BLaER1 (cell line): Measurements from ENCODE around the gene PTPN20.
"Not testable (repeated sequence)": the region's sequence is repeated elsewhere in the genome, so short reads cannot be mapped to it uniquely, and the experiment has no call there.

Experiments used
- H3K27ac ChIP-seq: shearing (Covaris generic); formaldehyde crosslinking; 2 replicates; pipeline ENCODE4 v1.8.1; 2022
- H3K27me3 ChIP-seq: shearing (Covaris generic); formaldehyde crosslinking; 2 replicates; pipeline ENCODE4 v1.8.1; 2022
- H3K36me3 ChIP-seq: shearing (Covaris generic); formaldehyde crosslinking; 2 replicates; pipeline ENCODE4 v1.8.1; 2022
- H3K4me1 ChIP-seq: shearing (Covaris generic); formaldehyde crosslinking; 2 replicates; pipeline ENCODE4 v1.8.1; 2022
- H3K4me2 ChIP-seq: shearing (Covaris generic); formaldehyde crosslinking; 2 replicates; pipeline ENCODE4 v1.8.1; 2022
- H3K4me3 ChIP-seq: shearing (Covaris generic); formaldehyde crosslinking; 2 replicates; pipeline ENCODE4 v1.8.1; 2022
- H3K9ac ChIP-seq: shearing (Covaris generic); formaldehyde crosslinking; 2 replicates; pipeline ENCODE4 v1.8.1; 2022
- H3K9me3 ChIP-seq: shearing (Covaris generic); formaldehyde crosslinking; 2 replicates; pipeline ENCODE4 v1.8.1; 2022
- H4K20me1 ChIP-seq: shearing (Covaris generic); formaldehyde crosslinking; 2 replicates; pipeline ENCODE4 v1.8.1; 2022

The PTPN20 gene

GRCh38 chr10:46925156-46925555, 13.9 kb downstream of the PTPN20 start:
- H3K9me3 ChIP-seq, H3K36me3 ChIP-seq, H3K27me3 ChIP-seq, H3K4me3 ChIP-seq, H3K27ac ChIP-seq, H3K4me2 ChIP-seq, H4K20me1 ChIP-seq, H3K4me1 ChIP-seq, H3K9ac ChIP-seq: not testable (repeated sequence)

GRCh38 chr10:46925853-46926252, 14.6 kb downstream of the PTPN20 start:
- H4K20me1 ChIP-seq, H3K9ac ChIP-seq, H3K4me3 ChIP-seq, H3K27ac ChIP-seq, H3K4me2 ChIP-seq, H3K4me1 ChIP-seq, H3K27me3 ChIP-seq, H3K9me3 ChIP-seq, H3K36me3 ChIP-seq: not testable (repeated sequence)

DNA sequence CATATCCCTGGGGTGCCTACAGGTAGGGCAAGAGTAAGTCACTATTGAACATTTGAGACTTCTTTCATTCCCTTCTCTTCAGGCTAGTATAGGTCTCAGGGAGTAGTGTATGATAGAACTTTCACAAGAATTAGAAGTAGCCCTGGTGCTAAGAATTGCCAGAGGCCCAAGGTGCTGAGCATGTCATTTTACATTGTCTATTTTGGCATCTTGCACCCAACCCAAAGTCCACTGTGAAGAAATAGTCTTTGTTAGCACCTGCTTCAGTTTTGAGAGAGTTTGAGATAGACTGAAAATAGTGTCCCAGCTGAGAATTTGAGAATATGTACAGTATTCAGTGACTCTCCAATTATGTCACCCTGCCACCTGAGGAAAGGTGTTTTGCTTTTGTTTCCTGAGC, 17.6 kb downstream of the PTPN20 start:
- not testable (repeated sequence) for H3K9me3 ChIP-seq, H3K36me3 ChIP-seq, H3K4me2 ChIP-seq, H3K9ac ChIP-seq, H3K4me3 ChIP-seq, H4K20me1 ChIP-seq, H3K27me3 ChIP-seq, H3K27ac ChIP-seq, H3K4me1 ChIP-seq

- not testable (repeated sequence) for H3K9ac ChIP-seq, H3K27ac ChIP-seq, H3K27me3 ChIP-seq, H3K36me3 ChIP-seq, H4K20me1 ChIP-seq, H3K9me3 ChIP-seq, H3K4me3 ChIP-seq, H3K4me1 ChIP-seq, H3K4me2 ChIP-seq
These were observed 21.2 kb downstream of the PTPN20 start for GRCh38 chr10:46932383-46932782.

DNA sequence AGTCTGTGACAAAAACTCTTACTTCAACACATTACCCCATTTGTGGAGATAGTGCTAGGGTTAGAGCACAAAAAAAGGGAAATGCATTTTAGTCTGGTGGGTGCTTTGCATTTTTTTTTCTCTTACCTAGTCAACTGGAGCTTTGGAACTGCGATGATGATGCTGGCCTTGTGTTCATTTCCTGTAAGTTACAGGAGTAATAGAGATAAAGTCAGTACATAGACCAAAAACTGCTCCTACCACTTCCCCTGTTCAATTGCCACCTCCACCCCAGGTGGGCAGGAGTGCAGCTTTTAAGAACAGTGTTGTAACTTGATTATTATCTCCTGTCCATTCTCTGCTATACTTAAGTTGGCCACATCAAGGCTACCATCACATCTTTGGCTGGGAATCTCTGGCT, 29.9 kb downstream of the PTPN20 start:
- H3K27ac ChIP-seq, H3K9ac ChIP-seq, H3K4me2 ChIP-seq, H3K4me3 ChIP-seq, H3K9me3 ChIP-seq, H3K27me3 ChIP-seq, H4K20me1 ChIP-seq, H3K4me1 ChIP-seq, H3K36me3 ChIP-seq: not testable (repeated sequence)

- H3K4me1 ChIP-seq, H3K9me3 ChIP-seq, H3K27ac ChIP-seq, H3K9ac ChIP-seq, H4K20me1 ChIP-seq, H3K4me3 ChIP-seq, H3K27me3 ChIP-seq, H3K4me2 ChIP-seq, H3K36me3 ChIP-seq: not testable (repeated sequence)
These were observed 37.7 kb downstream of the PTPN20 start for GRCh38 chr10:46948687-46949518.

- H3K4me1 ChIP-seq, H3K27me3 ChIP-seq, H3K9ac ChIP-seq, H4K20me1 ChIP-seq, H3K4me3 ChIP-seq, H3K9me3 ChIP-seq, H3K4me2 ChIP-seq, H3K27ac ChIP-seq, H3K36me3 ChIP-seq: not testable (repeated sequence)
These were observed 41.3 kb downstream of the PTPN20 start for GRCh38 chr10:46952540-46952939.

DNA sequence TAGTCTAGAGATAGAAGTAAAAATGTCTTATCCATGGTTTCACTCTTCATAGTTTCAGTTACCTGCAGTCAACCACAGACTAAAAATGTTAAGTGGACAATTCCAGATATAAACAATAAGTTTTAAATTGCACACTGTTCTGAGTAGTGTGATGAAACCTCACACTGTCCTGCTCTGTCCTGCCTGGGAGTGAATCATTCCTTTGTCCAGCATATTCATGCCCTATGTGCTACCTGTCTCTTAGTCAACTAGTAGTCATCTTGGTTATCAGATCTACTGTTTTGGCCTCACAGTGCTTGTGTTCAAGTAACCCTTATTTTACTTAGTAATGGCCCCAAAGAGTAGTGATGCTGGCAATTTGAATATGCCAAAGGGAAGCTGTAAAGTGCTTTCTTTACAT, 49.5 kb downstream of the PTPN20 start:
- H3K4me1 ChIP-seq, H3K4me2 ChIP-seq, H4K20me1 ChIP-seq, H3K4me3 ChIP-seq, H3K9ac ChIP-seq, H3K27me3 ChIP-seq, H3K36me3 ChIP-seq, H3K9me3 ChIP-seq, H3K27ac ChIP-seq: not testable (repeated sequence)

- H3K4me3 ChIP-seq, H3K27me3 ChIP-seq, H3K9ac ChIP-seq, H3K27ac ChIP-seq, H3K36me3 ChIP-seq, H3K9me3 ChIP-seq, H3K4me1 ChIP-seq, H3K4me2 ChIP-seq, H4K20me1 ChIP-seq: not testable (repeated sequence)
These were observed 52.1 kb downstream of the PTPN20 start for GRCh38 chr10:46963356-46963755.

GRCh38 chr10:46967013-46967412, 55.8 kb downstream of the PTPN20 start:
- not testable (repeated sequence) for H3K27ac ChIP-seq, H3K9ac ChIP-seq, H3K27me3 ChIP-seq, H3K4me1 ChIP-seq, H3K36me3 ChIP-seq, H3K4me3 ChIP-seq, H3K9me3 ChIP-seq, H4K20me1 ChIP-seq, H3K4me2 ChIP-seq

- H3K4me2 ChIP-seq, H3K4me1 ChIP-seq, H3K4me3 ChIP-seq, H3K27ac ChIP-seq, H3K9ac ChIP-seq, H3K9me3 ChIP-seq, H3K36me3 ChIP-seq, H4K20me1 ChIP-seq, H3K27me3 ChIP-seq: not testable (repeated sequence)
These were observed 69.0 kb downstream of the PTPN20 start for GRCh38 chr10:46980223-46980622.

DNA sequence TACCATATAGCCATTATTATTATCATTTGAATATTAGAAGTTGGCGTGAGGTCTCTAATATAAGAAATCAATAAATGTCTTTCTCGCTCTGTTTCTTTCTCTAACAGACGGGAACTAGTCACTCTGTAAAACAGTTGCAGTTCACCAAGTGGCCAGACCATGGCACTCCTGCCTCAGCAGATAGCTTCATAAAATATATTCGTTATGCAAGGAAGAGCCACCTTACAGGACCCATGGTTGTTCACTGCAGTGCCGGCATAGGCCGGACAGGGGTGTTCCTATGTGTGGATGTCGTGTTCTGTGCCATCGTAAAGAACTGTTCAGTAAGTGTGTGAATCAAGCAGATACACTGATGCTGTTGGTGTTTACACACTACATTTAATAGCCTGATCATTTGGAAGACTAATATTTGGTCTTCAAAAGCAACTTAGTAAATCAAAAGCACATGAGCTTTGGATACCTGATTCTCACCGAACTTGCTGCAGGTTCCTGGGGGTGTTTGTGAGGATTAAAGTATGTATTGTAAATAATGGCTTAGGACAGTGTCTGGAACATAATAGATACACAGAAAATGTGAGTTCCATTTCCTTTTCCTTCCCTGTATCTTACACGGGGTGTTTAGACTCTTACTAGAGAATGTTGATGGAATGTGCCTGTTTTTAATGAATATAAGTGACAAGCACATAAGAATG, 76.2 kb downstream of the PTPN20 start:
- not testable (repeated sequence) for H3K27ac ChIP-seq, H3K4me1 ChIP-seq, H3K4me3 ChIP-seq, H3K9me3 ChIP-seq, H4K20me1 ChIP-seq, H3K4me2 ChIP-seq, H3K27me3 ChIP-seq, H3K9ac ChIP-seq, H3K36me3 ChIP-seq
